Measurements from ENCODE around the gene TANGO2. TPM values are rescaled to one million over a fixed set of nuclear protein-coding genes. Genes with fewer than 3 reads are reported as not detected.

Gene TANGO2
- total and polyA plus RNA-seq, 2 donors (not counting 1 experiment from before 2014, with no cell fraction given), result 75.5 to 75.6 TPM

GRCh38 chr22:20003304-20003703 is 17.6 kb upstream of the TANGO2 start:
- intact Hi-C loops (cut with micrococcal nuclease), result no loop called here
- Histone ChIP-seq H3K36me3 (replicated peaks in 1 of 2; ENCODE audit: control extremely low read depth in 1 of 2, control insufficient read depth in 1 of 2, extremely low read depth in 1 of 2, insufficient read depth in 2 of 2, low read length in 1 of 2) (no peaks in the 10 kb centered on the region), H3K9me3 (ENCODE audit: control extremely low read depth in 1 of 3, control insufficient read depth in 2 of 3, insufficient read depth in 1 of 3, low read length in 2 of 3) (peaks cover 1 to 9% (median 8%) of the 10 kb centered on the region in 3 donors), H3K79me2 (ENCODE audit: control insufficient read depth, insufficient read depth, low read length) (no peaks in the 10 kb centered on the region), H4K20me1 (ENCODE audit: control insufficient read depth, insufficient read depth, low read length, poor library complexity, severe bottlenecking) (no peaks in the 10 kb centered on the region), H3K4me1 (ENCODE audit: control insufficient read depth in 2 of 2, insufficient read depth in 2 of 2, low read length in 2 of 2) (no peaks in the 10 kb centered on the region), H3K4me2 (replicated peaks; ENCODE audit: low read depth, low read length, poor library complexity, severe bottlenecking) (no peak overlapping the region), H3K27me3 (replicated peaks in 1 of 4; ENCODE audit: control extremely low read depth in 1 of 4, control insufficient read depth in 3 of 4, insufficient read depth in 4 of 4, low read length in 3 of 4) (no peaks in the 10 kb centered on the region), H3K4me3 (ENCODE audit: control extremely low read depth in 1 of 5, extremely low read depth in 1 of 5, insufficient read depth in 1 of 5, low read depth in 2 of 5, low read length in 4 of 5) (no peak overlapping the region), H3K27ac (ENCODE audit: low read length in 2 of 2) (no peak overlapping the region), H3K9ac (ENCODE audit: low read length) (no peak overlapping the region), H2AFZ (ENCODE audit: insufficient read depth, low read depth, low read length, poor library complexity, severe bottlenecking) (no peak overlapping the region)
- no peak overlapping the region for H3K4me3 Mint-ChIP-seq
- no peaks in the 10 kb centered on the region for H3K27me3 Mint-ChIP-seq
- H3K9me3 Mint-ChIP-seq (ENCODE audit: insufficient read depth), result peaks cover 4% of the 10 kb centered on the region
- no peak overlapping the region for H3K27ac Mint-ChIP-seq
- POLR2A ChIA-PET, result no interaction called here
- DNase-seq (no peak), ATAC-seq (ENCODE audit: low read depth) (no peak)
- no CpG with 5 or more reads among the region's 1 CpG for WGBS (ENCODE audit: insufficient coverage)
- no peaks in the 10 kb centered on the region for H3K4me1 Mint-ChIP-seq
- TF ChIP-seq CTCF (IDR thresholded peaks at IDR 0.05), result no peak
- TF ChIP-seq EZH2 (IDR thresholded peaks at IDR 0.05; ENCODE audit: borderline replicate concordance, insufficient read depth, low read depth, low read length, poor library complexity, severe bottlenecking), result no peak
- CTCF ChIA-PET, result interaction anchor here (1.1 kb wide), 1 partner anchor 273 kb away, joined by 3 read pairs; no protein-coding TSS in a partner anchor

- intact Hi-C loops (cut with micrococcal nuclease), result no loop called here
- H3K27me3 ChIP-seq (replicated peaks in 1 of 4; ENCODE audit: control extremely low read depth in 1 of 4, control insufficient read depth in 3 of 4, insufficient read depth in 4 of 4, low read length in 3 of 4), result no peaks in the 10 kb centered on the region
- no peak overlapping the region for H3K4me2 ChIP-seq (replicated peaks; ENCODE audit: low read depth, low read length, poor library complexity, severe bottlenecking)
- H4K20me1 ChIP-seq (ENCODE audit: control insufficient read depth, insufficient read depth, low read length, poor library complexity, severe bottlenecking), result no peaks in the 10 kb centered on the region
- H3K27ac ChIP-seq (ENCODE audit: low read length in 2 of 2), result no peak overlapping the region
- no peak overlapping the region for H3K4me3 ChIP-seq (ENCODE audit: control extremely low read depth in 1 of 5, extremely low read depth in 1 of 5, insufficient read depth in 1 of 5, low read depth in 2 of 5, low read length in 4 of 5)
- Mint-ChIP-seq H3K4me1 (no peaks in the 10 kb centered on the region), H3K4me3 (no peak overlapping the region), H3K9me3 (ENCODE audit: insufficient read depth) (peaks cover 4% of the 10 kb centered on the region), H3K27me3 (no peaks in the 10 kb centered on the region), H3K27ac (no peak overlapping the region)
- ATAC-seq (ENCODE audit: low read depth) (no peak), DNase-seq (no peak)
- H3K9me3 ChIP-seq (ENCODE audit: control extremely low read depth in 1 of 3, control insufficient read depth in 2 of 3, insufficient read depth in 1 of 3, low read length in 2 of 3), result peaks cover 1 to 9% (median 8%) of the 10 kb centered on the region in 3 donors
- H3K36me3 ChIP-seq (replicated peaks in 1 of 2; ENCODE audit: control extremely low read depth in 1 of 2, control insufficient read depth in 1 of 2, extremely low read depth in 1 of 2, insufficient read depth in 2 of 2, low read length in 1 of 2), result no peaks in the 10 kb centered on the region
- H3K79me2 ChIP-seq (ENCODE audit: control insufficient read depth, insufficient read depth, low read length), result no peaks in the 10 kb centered on the region
- no peak overlapping the region for H3K9ac ChIP-seq (ENCODE audit: low read length)
- ChIA-PET POLR2A (no interaction called here), CTCF (interaction anchor here (0.7 to 1.1 kb wide), 2 partner anchors 274 to 1101 kb away, joined by 3 read pairs; no protein-coding TSS in a partner anchor)
- TF ChIP-seq CTCF (IDR thresholded peaks at IDR 0.05) (no peak), EZH2 (IDR thresholded peaks at IDR 0.05; ENCODE audit: borderline replicate concordance, insufficient read depth, low read depth, low read length, poor library complexity, severe bottlenecking) (no peak)
- no peaks in the 10 kb centered on the region for H3K4me1 ChIP-seq (ENCODE audit: control insufficient read depth in 2 of 2, insufficient read depth in 2 of 2, low read length in 2 of 2)
- WGBS (ENCODE audit: insufficient coverage), result no CpG with 5 or more reads among the region's 3 CpGs
- no peak overlapping the region for H2AFZ ChIP-seq (ENCODE audit: insufficient read depth, low read depth, low read length, poor library complexity, severe bottlenecking)
Measured at GRCh38 chr22:20004464-20004863, 16.4 kb upstream of the TANGO2 start.

Data from B cell (primary cell).